PFSK-1 (cell line): ENCODE data around the gene WDR54.

Source experiments
- FOXP2 ChIP-seq: optimal IDR thresholded peaks from 2 replicates; pipeline ENCODE3; 2011; ENCODE audit warnings: borderline replicate concordance, control low read depth, inconsistent platforms; ENCODE audit not compliant: insufficient read depth; ENCODE audit errors: extremely low read length, extremely low read depth
- POLR2AphosphoS5 ChIP-seq: IDR thresholded peaks from 2 replicates; pipeline ENCODE4 v1.6.1; 2012; ENCODE audit warnings: low read depth, mild to moderate bottlenecking, control low read depth, low read length, moderate library complexity
- SIN3A ChIP-seq: IDR thresholded peaks from 2 replicates; pipeline ENCODE4 v1.6.1; 2012; ENCODE audit warnings: mild to moderate bottlenecking, low read length, moderate library complexity, borderline replicate concordance; ENCODE audit not compliant: insufficient read depth
- TAF1 ChIP-seq: IDR thresholded peaks from 2 replicates; pipeline ENCODE4 v1.6.1; 2012; ENCODE audit warnings: low read length, control low read depth, borderline replicate concordance; ENCODE audit not compliant: insufficient read depth
- TF ChIP-seq, protein P1 (sequence below), 2 experiments: IDR thresholded peaks; 2 replicates each; pipeline versions ENCODE4 v1.6.1 to v1.8.0; 2011 to 2012; ENCODE audit warnings: low read depth in 2 of 2, low read length in 2 of 2, control low read depth in 1 of 2, inconsistent platforms in 1 of 2, mild to moderate bottlenecking in 1 of 2, moderate library complexity in 1 of 2; ENCODE audit not compliant: insufficient read depth in 1 of 2

DNA sequence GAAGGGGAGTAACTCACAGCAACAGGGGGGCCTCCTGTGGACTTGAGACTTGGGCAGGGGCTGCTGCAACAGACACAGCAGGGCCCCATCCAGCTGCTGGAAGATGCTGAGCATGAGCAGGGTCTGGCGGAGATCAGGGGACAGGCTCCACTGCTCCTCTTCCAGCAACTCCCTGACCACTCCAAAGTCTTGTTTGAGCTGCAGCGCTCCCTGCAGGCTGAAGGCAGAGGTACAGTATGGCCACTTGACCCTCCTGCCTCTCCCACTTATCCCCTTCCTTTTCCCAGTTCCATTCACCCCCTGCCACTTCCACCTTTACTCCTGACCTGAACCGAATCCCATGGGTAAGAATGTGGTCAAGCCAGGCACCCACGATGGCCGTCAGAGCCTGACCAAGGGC is 53.4 kb downstream of the WDR54 start:
- no peak for TF ChIP-seq POLR2AphosphoS5
- TF ChIP-seq, protein P1, sequence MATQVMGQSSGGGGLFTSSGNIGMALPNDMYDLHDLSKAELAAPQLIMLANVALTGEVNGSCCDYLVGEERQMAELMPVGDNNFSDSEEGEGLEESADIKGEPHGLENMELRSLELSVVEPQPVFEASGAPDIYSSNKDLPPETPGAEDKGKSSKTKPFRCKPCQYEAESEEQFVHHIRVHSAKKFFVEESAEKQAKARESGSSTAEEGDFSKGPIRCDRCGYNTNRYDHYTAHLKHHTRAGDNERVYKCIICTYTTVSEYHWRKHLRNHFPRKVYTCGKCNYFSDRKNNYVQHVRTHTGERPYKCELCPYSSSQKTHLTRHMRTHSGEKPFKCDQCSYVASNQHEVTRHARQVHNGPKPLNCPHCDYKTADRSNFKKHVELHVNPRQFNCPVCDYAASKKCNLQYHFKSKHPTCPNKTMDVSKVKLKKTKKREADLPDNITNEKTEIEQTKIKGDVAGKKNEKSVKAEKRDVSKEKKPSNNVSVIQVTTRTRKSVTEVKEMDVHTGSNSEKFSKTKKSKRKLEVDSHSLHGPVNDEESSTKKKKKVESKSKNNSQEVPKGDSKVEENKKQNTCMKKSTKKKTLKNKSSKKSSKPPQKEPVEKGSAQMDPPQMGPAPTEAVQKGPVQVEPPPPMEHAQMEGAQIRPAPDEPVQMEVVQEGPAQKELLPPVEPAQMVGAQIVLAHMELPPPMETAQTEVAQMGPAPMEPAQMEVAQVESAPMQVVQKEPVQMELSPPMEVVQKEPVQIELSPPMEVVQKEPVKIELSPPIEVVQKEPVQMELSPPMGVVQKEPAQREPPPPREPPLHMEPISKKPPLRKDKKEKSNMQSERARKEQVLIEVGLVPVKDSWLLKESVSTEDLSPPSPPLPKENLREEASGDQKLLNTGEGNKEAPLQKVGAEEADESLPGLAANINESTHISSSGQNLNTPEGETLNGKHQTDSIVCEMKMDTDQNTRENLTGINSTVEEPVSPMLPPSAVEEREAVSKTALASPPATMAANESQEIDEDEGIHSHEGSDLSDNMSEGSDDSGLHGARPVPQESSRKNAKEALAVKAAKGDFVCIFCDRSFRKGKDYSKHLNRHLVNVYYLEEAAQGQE (IDR thresholded peaks at IDR 0.05; ENCODE audit: insufficient read depth in 1 of 2, low read depth in 2 of 2, low read length in 2 of 2) = no peak
- TF ChIP-seq TAF1 = no peak
- TF ChIP-seq SIN3A = no peak
- TF ChIP-seq FOXP2 = no peak
